Measurements from ENCODE around the gene ZNG1B. TPM values are rescaled to one million over a fixed set of nuclear protein-coding genes. Genes with fewer than 3 reads are reported as not detected.
"Not testable (repeated sequence)": the region's sequence is repeated elsewhere in the genome, so short reads cannot be mapped to it uniquely, and the experiment has no call there.

ZNG1B gene
- total RNA-seq, result 10 to 100 TPM; 29.1 to 35.3 TPM
- polyA plus RNA-seq, result 10 to 100 TPM; 28.6 to 43.1 TPM
- long read RNA-seq, donor 1, transcript CBWD2-202 (16 exons, 1,740 nt), result minor isoform, 16 of 126 reads
- long read RNA-seq, donor 1, transcript CBWD2-209 (3 exons, 880 nt), result minor isoform, 5 of 126 reads
- long read RNA-seq, donor 1, transcript CBWD2-201 (15 exons, 1,812 nt), result major isoform, 84 of 126 reads
- long read RNA-seq, donor 1, partial matches to known transcripts, result 2 of 126 reads
- long read RNA-seq, donor 1, other reads (novel, unspliced or antisense), result 15 of 126 reads
- long read RNA-seq, donor 2, transcript CBWD2-201 (15 exons, 1,812 nt), result major isoform, 16 of 34 reads
- long read RNA-seq, donor 2, partial matches to known transcripts, result 2 of 34 reads
- long read RNA-seq, donor 2, other reads (novel, unspliced or antisense), result 9 of 34 reads

DNA sequence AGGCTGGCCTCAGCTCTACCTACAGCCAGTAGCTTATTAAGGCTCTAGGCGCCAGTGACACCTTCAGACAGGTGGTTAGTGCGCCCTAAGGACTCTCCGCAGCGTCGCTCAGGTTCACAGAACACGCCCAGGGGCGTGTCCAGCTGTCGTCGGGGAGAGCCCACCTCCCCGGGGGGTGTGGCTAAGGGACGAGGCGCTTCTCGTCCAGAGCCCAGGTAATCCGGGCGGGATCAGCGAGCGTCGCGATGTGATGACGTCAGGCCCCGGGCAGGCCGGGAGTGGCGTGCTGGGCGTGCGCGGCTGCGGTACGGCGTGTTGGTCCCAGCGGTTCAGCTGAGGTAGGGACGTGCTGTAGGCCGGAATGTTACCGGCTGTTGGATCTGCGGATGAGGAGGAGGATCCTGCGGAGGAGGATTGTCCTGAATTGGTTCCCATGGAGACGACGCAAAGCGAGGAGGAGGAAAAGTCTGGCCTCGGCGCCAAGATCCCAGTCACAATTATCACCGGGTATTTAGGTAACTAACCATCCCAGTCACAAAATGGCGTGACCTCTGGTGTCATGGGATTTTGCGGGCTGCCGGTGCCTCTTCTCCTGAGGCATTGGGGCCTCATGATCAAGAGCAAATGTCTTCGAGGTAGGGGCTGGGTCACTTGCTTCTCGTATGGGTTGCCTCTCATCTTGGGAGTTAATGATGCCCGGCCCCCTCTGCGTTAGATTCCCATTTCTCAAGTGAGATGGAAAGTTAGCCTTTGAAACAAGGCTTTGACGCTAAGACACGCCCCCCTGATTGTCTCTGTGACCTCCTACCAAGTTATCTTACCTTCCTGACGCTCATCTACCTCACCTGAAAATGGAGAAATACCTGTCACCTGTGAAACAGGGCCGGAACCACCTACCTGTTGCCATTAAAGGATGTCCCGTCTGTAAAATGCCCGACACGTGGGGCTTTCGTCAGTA, at the start of gene ZNG1B:
TSS of gene ZNG1B (plus strand) at position 184 of the 958 bp plus-strand sequence. CDS start at position 362, 178 bp downstream.
- DNase-seq, result peak; percentile 79 to 80
- ATAC-seq (ENCODE audit: low FRiP score); intact Hi-C loops (cut with DNase I); H3K36me3 ChIP-seq (ENCODE audit: control insufficient read depth in 1 of 2, insufficient read depth in 2 of 2, low read length in 1 of 2); H3K4me3 ChIP-seq (ENCODE audit: low read length in 2 of 2); H3K27me3 ChIP-seq (ENCODE audit: control insufficient read depth in 1 of 2, insufficient read depth in 2 of 2, low read length in 1 of 2); H3K4me1 ChIP-seq (ENCODE audit: control insufficient read depth in 1 of 2, insufficient read depth in 2 of 2, low read length in 2 of 2); H3K9me3 ChIP-seq (ENCODE audit: control insufficient read depth, low read length): not testable (repeated sequence)
- 1% methylated on average over 27 to 41 of the region's 56 CpGs for WGBS, 2 donors
- H3K27ac ChIP-seq (ENCODE audit: low read depth in 1 of 2, low read length in 2 of 2), result peak within 1 kb of the TSS in 1 of 2 donors; percentile 64

- Histone ChIP-seq H3K4me3 (ENCODE audit: low read length in 2 of 2) (no peak overlapping the region), H3K4me1 (ENCODE audit: control insufficient read depth in 1 of 2, insufficient read depth in 2 of 2, low read length in 2 of 2) (no peaks in the 10 kb centered on the region), H3K36me3 (ENCODE audit: control insufficient read depth in 1 of 2, insufficient read depth in 2 of 2, low read length in 1 of 2) (no peaks in the 10 kb centered on the region), H3K9me3 (ENCODE audit: control insufficient read depth, low read length) (no peaks in the 10 kb centered on the region), H3K27me3 (ENCODE audit: control insufficient read depth in 1 of 2, insufficient read depth in 2 of 2, low read length in 1 of 2) (no peaks in the 10 kb centered on the region), H3K27ac (ENCODE audit: low read depth in 1 of 2, low read length in 2 of 2) (no peak overlapping the region)
- ATAC-seq (ENCODE audit: low FRiP score) (peak; percentile 94), DNase-seq (no peak)
- 7% methylated on average over 11 of the region's 11 CpGs for WGBS, 2 donors
- intact Hi-C loops (cut with DNase I), result no loop called here
Observed at GRCh38 chr2:113390124-113390849, 47.2 kb upstream of the ZNG1B start.

GRCh38 chr2:113391073-113391472, 46.4 kb upstream of the ZNG1B start:
- ATAC-seq (ENCODE audit: low FRiP score) (no peak), DNase-seq (no peak)
- no peaks in the 10 kb centered on the region for H3K9me3 ChIP-seq (ENCODE audit: control insufficient read depth, low read length)
- no peaks in the 10 kb centered on the region for H3K4me1 ChIP-seq (ENCODE audit: control insufficient read depth in 1 of 2, insufficient read depth in 2 of 2, low read length in 2 of 2)
- intact Hi-C loops (cut with DNase I), result no loop called here
- no peak overlapping the region for H3K4me3 ChIP-seq (ENCODE audit: low read length in 2 of 2)
- H3K27me3 ChIP-seq (ENCODE audit: control insufficient read depth in 1 of 2, insufficient read depth in 2 of 2, low read length in 1 of 2), result no peaks in the 10 kb centered on the region
- H3K36me3 ChIP-seq (ENCODE audit: control insufficient read depth in 1 of 2, insufficient read depth in 2 of 2, low read length in 1 of 2), result no peaks in the 10 kb centered on the region
- no peak overlapping the region for H3K27ac ChIP-seq (ENCODE audit: low read depth in 1 of 2, low read length in 2 of 2)
- 88 to 91% methylated on average over 6 of the region's 6 CpGs for WGBS, 2 donors

DNA sequence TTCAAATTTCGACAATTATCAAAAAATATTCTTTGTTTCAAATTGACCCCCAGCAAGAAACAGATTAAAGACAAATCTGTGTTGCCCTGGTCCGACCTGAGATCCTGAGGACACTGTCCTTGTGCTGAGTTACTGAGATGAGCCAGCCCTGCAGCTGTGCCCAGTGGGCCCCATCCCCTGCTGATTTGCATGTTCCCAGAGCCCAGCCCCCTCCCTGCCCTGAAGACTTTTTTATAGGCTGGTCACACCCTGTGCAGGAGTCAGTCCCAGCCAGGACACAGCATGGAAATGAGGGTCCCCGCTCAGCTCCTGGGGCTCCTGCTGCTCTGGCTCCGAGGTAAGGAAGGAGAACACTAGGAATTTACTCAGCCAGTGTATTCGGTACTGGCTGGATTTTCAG, 31.4 kb upstream of the ZNG1B start:
- H3K27ac ChIP-seq (ENCODE audit: low read depth in 1 of 2, low read length in 2 of 2), result no peak overlapping the region
- ATAC-seq (ENCODE audit: low FRiP score), result no peak
- H3K9me3 ChIP-seq (ENCODE audit: control insufficient read depth, low read length), result no peaks in the 10 kb centered on the region
- intact Hi-C loops (cut with DNase I), result no loop called here
- H3K4me3 ChIP-seq (ENCODE audit: low read length in 2 of 2), result no peak overlapping the region
- 42 to 44% methylated on average over 5 of the region's 5 CpGs for WGBS, 2 donors
- no peaks in the 10 kb centered on the region for H3K4me1 ChIP-seq (ENCODE audit: control insufficient read depth in 1 of 2, insufficient read depth in 2 of 2, low read length in 2 of 2)
- no peaks in the 10 kb centered on the region for H3K27me3 ChIP-seq (ENCODE audit: control insufficient read depth in 1 of 2, insufficient read depth in 2 of 2, low read length in 1 of 2)
- no peak for DNase-seq
- no peaks in the 10 kb centered on the region for H3K36me3 ChIP-seq (ENCODE audit: control insufficient read depth in 1 of 2, insufficient read depth in 2 of 2, low read length in 1 of 2)

GRCh38 chr2:113407446-113408099, 29.9 kb upstream of the ZNG1B start:
- Histone ChIP-seq H3K9me3 (ENCODE audit: control insufficient read depth, low read length) (no peaks in the 10 kb centered on the region), H3K27me3 (ENCODE audit: control insufficient read depth in 1 of 2, insufficient read depth in 2 of 2, low read length in 1 of 2) (no peaks in the 10 kb centered on the region), H3K27ac (ENCODE audit: low read depth in 1 of 2, low read length in 2 of 2) (no peak overlapping the region), H3K36me3 (ENCODE audit: control insufficient read depth in 1 of 2, insufficient read depth in 2 of 2, low read length in 1 of 2) (no peaks in the 10 kb centered on the region), H3K4me1 (ENCODE audit: control insufficient read depth in 1 of 2, insufficient read depth in 2 of 2, low read length in 2 of 2) (no peaks in the 10 kb centered on the region), H3K4me3 (ENCODE audit: low read length in 2 of 2) (no peak overlapping the region)
- 56 to 58% methylated on average over 3 of the region's 3 CpGs for WGBS, 2 donors
- intact Hi-C loops (cut with DNase I), result no loop called here
- ATAC-seq (ENCODE audit: low FRiP score), result no peak
- DNase-seq, result no peak

DNA sequence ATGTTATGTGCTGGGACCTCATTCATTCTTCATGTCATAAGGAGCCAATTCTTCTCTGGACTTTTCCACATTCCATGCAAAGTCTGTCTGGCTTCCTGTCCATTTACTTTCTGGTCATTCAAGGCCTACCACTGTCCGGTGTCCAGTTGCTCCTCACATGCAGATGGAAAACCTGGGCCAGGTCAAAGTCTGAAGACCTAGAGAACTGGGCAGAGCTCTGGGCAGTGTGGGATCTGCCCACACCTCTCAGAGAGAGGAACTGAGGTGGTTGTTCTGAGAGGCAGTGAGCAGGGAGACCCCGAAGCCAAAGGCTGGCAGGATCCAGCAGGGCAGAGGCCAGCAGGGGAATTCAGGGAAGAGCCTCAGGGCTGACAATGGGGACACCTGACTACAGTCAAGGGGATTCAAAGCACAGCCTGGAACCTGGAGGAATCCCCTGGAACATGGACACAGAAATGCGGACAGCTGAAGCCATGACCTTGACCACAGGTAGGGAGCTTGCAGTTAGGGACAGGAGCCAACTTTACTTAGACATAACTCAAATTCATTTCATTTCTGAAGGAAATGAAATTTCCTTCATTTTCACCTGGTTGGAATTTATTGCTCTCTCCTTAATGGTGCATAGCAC, 25.7 kb upstream of the ZNG1B start:
- H3K4me1 ChIP-seq (ENCODE audit: control insufficient read depth in 1 of 2, insufficient read depth in 2 of 2, low read length in 2 of 2); H3K9me3 ChIP-seq (ENCODE audit: control insufficient read depth, low read length); intact Hi-C loops (cut with DNase I); H3K27me3 ChIP-seq (ENCODE audit: control insufficient read depth in 1 of 2, insufficient read depth in 2 of 2, low read length in 1 of 2); H3K36me3 ChIP-seq (ENCODE audit: control insufficient read depth in 1 of 2, insufficient read depth in 2 of 2, low read length in 1 of 2); H3K27ac ChIP-seq (ENCODE audit: low read depth in 1 of 2, low read length in 2 of 2); DNase-seq; H3K4me3 ChIP-seq (ENCODE audit: low read length in 2 of 2): not testable (repeated sequence)
- 96% methylated on average over 1 of the region's 3 CpGs; no CpG with 5 or more reads in 1 of the 2 donors for WGBS, 2 donors
- peak; percentile 33 for ATAC-seq (ENCODE audit: low FRiP score)

DNA sequence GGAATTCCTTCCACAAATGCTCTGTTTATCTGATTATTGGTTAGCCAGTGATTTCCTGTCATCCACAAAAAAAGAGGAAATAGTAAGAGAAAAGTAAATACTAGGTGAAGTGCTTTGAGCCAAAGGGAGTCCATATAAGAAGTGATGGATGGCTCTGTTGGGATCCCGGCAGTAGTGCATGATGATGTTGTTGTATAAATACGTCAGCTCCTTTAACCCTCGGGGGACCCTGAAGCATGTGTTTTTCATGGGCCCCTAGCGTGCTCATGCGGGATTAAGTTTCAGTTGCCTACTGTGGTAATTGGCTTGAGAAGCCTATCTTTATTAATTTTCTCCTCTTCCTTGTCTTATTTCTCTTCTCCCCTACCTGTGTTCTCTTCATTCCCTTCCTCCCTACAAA, 24.7 kb upstream of the ZNG1B start:
- DNase-seq; H3K4me1 ChIP-seq (ENCODE audit: control insufficient read depth in 1 of 2, insufficient read depth in 2 of 2, low read length in 2 of 2); H3K27me3 ChIP-seq (ENCODE audit: control insufficient read depth in 1 of 2, insufficient read depth in 2 of 2, low read length in 1 of 2); H3K36me3 ChIP-seq (ENCODE audit: control insufficient read depth in 1 of 2, insufficient read depth in 2 of 2, low read length in 1 of 2); intact Hi-C loops (cut with DNase I); H3K4me3 ChIP-seq (ENCODE audit: low read length in 2 of 2); H3K9me3 ChIP-seq (ENCODE audit: control insufficient read depth, low read length); ATAC-seq (ENCODE audit: low FRiP score); H3K27ac ChIP-seq (ENCODE audit: low read depth in 1 of 2, low read length in 2 of 2): not testable (repeated sequence)
- 10 to 16% methylated on average over 5 of the region's 5 CpGs for WGBS, 2 donors

DNA sequence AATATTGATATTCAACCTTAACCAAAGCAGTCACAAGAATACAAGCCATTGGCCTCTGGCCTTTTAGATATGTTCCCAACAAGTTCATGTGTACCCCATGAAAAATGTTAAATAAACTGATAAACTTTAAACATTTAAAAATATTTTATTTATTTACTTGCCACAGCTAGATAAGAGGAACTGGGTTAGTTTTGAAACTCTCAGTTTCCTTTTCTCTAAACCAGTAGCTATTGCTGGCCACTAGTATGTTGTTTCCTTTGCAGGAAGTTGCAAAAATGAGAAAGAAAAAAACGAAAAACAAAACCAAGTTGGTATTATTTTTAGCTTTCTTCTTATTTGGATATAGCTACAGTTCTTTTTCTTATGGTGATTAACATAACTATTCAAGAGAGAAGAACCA, 5.7 kb upstream of the ZNG1B start:
- H3K4me3 ChIP-seq (ENCODE audit: low read length in 2 of 2); H3K27me3 ChIP-seq (ENCODE audit: control insufficient read depth in 1 of 2, insufficient read depth in 2 of 2, low read length in 1 of 2); H3K27ac ChIP-seq (ENCODE audit: low read depth in 1 of 2, low read length in 2 of 2); DNase-seq; H3K9me3 ChIP-seq (ENCODE audit: control insufficient read depth, low read length); ATAC-seq (ENCODE audit: low FRiP score); intact Hi-C loops (cut with DNase I); H3K4me1 ChIP-seq (ENCODE audit: control insufficient read depth in 1 of 2, insufficient read depth in 2 of 2, low read length in 2 of 2); H3K36me3 ChIP-seq (ENCODE audit: control insufficient read depth in 1 of 2, insufficient read depth in 2 of 2, low read length in 1 of 2): not testable (repeated sequence)
- 0 to 27% methylated on average over 1 of the region's 1 CpG for WGBS, 2 donors

Data from aorta (tissue), 5 donors.